Mucosa of descending colon (tissue), 3 donors: ENCODE data around the gene KCND3. TPM values are rescaled to one million over a fixed set of nuclear protein-coding genes. Genes with fewer than 3 reads are reported as not detected.

Source experiments
- ATAC-seq: fragments of 200-7000 bp; cut with Tn5 transposase; one replicate; pipeline ENCODE4 v1.9.1; 2020; ENCODE audit warnings: mild to moderate bottlenecking, moderate library complexity
- DNase-seq, 3 donors: peaks; one replicate each; pipeline ENCODE4 v3.0.0-alpha.2; 2020
- H3K36me3 ChIP-seq: fragments of 200-600 bp; one replicate; pipeline ENCODE4 v1.8.0; 2021; ENCODE audit warnings: low read depth, mild to moderate bottlenecking
- H3K4me1 ChIP-seq: fragments of 200-600 bp; one replicate; pipeline ENCODE4 v1.8.0; 2021; ENCODE audit warnings: low read depth, mild to moderate bottlenecking
- H3K4me3 ChIP-seq: fragments of 200-600 bp; one replicate; pipeline ENCODE4 v1.8.0; 2021; ENCODE audit warnings: mild to moderate bottlenecking
- H3K9me3 ChIP-seq: fragments of 200-600 bp; one replicate; pipeline ENCODE4 v1.8.0; 2021; ENCODE audit warnings: mild to moderate bottlenecking
- CTCF ChIP-seq: fragments of 200-600 bp; IDR thresholded peaks from one replicate; pipeline ENCODE4 v1.8.0; 2022; ENCODE audit warnings: antibody characterized with exemption, mild to moderate bottlenecking
- intact Hi-C, 2 donors: fragments of 100-400 bp; cut with DNase I in 1 of 2; cut with micrococcal nuclease in 1 of 2; formaldehyde crosslinking; loops; one replicate each; pipeline versions ENCODE4 v1.11.0 to v1.11.1; 2022; cut with DNase I, micrococcal nuclease
- total RNA-seq, 3 donors: library from RNA; stranded (reverse); fragmentation: NEBNext Ultra II Directional in 2 of 3; extraction: Animal tissue kit (Norgen Biotek cat#: 25700) in 2 of 3; gene quantifications; one replicate each; pipeline versions ENCODE4 v1.2.1 to v1.2.4, GENCODE V29; 2021 to 2023
- donor health status: DM: no; HTN: no; CAD: no; lungs with moderate emphysema.
- donor health status: DM: no; HTN: no; CAD: no.
- donor health status: DM: no; HTN: yes; CAD: no.

KCND3 gene
- total RNA-seq, 3 donors from 2014 or later = 1.2 to 10.3 (median 5.5) TPM

- DNase-seq (no peak), ATAC-seq (no peak)
- H3K4me3 ChIP-seq = no peak overlapping the region
- H3K9me3 ChIP-seq = no peaks in the 10 kb centered on the region
- no peak for TF ChIP-seq CTCF
- no peaks in the 10 kb centered on the region for H3K36me3 ChIP-seq
- intact Hi-C loops = no loop called here
- H3K4me1 ChIP-seq = no peaks in the 10 kb centered on the region
These were observed 25.3 kb downstream of the KCND3 start for GRCh38 chr1:111963985-111964738.

- H3K4me1 ChIP-seq = no peaks in the 10 kb centered on the region
These were observed 27.5 kb downstream of the KCND3 start for GRCh38 chr1:111961773-111962565.

GRCh38 chr1:111961016-111961415, 28.5 kb downstream of the KCND3 start:
- ATAC-seq = no peak
- intact Hi-C loops = no loop called here

More at GRCh38 chr1:111961773-111962565, 27.5 kb downstream of the KCND3 start:
- Histone ChIP-seq H3K4me3 (no peak overlapping the region), H3K9me3 (no peaks in the 10 kb centered on the region), H3K36me3 (no peaks in the 10 kb centered on the region)
- TF ChIP-seq CTCF = no peak
- intact Hi-C loops = no loop called here
- ATAC-seq (no peak), DNase-seq (no peak)

GRCh38 chr1:111959436-111959835, 30.0 kb downstream of the KCND3 start:
- no peak for TF ChIP-seq CTCF
- intact Hi-C loops = no loop called here
- Histone ChIP-seq H3K9me3 (no peaks in the 10 kb centered on the region), H3K4me3 (no peak overlapping the region), H3K4me1 (no peaks in the 10 kb centered on the region), H3K36me3 (no peaks in the 10 kb centered on the region)
- DNase-seq (no peak), ATAC-seq (no peak)

More at GRCh38 chr1:111961016-111961415, 28.5 kb downstream of the KCND3 start:
- TF ChIP-seq CTCF = no peak
- no peak for DNase-seq
- Histone ChIP-seq H3K4me3 (no peak overlapping the region), H3K36me3 (no peaks in the 10 kb centered on the region), H3K9me3 (no peaks in the 10 kb centered on the region), H3K4me1 (no peaks in the 10 kb centered on the region)

- no peak for TF ChIP-seq CTCF
- Histone ChIP-seq H3K36me3 (no peaks in the 10 kb centered on the region), H3K4me1 (no peaks in the 10 kb centered on the region), H3K4me3 (no peak overlapping the region), H3K9me3 (no peaks in the 10 kb centered on the region)
- no peak for ATAC-seq
- DNase-seq = no peak
- intact Hi-C loops = no loop called here
These were observed 30.6 kb downstream of the KCND3 start for GRCh38 chr1:111958851-111959250.
